ENCODE measurements around the gene RETN.
A peak's percentile ranks its signal among the peaks of the same experiment; 100 is the strongest.
"Not testable (repeated sequence)": the region's sequence is repeated elsewhere in the genome, so short reads cannot be mapped to it uniquely, and the experiment has no call there.

The RETN gene

DNA sequence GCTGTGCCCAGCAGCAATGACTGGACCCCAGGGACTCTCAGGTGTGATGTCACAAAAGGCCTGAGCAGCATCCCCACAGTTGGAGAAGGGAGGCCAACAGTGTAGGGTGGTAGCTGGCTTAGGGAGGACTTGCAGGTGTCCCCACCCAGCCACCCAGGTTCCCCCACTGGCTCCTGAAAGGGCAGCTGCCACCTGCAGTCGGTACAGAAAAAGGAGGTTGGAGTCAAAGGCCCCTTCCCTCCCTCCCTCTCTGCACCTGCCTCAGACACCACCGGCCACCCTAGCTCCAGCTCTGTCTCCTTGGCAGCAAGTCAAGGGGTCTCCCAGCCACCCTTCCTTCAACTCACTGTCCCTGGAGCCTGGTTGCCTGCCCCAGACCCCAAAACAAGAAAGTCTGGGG lies 35.2 kb upstream of the RETN start, which contains the start of gene PCP2:
TSS of gene PCP2 (minus strand) at position 22 of the 400 bp plus-strand sequence. CDS start 262 bp downstream, outside the sequence.
- Mint-ChIP-seq H3K27me3 (no peaks in the 10 kb centered on the region), H3K4me1 (peaks cover 43% of the 10 kb centered on the region), H3K36me3 (peaks cover 7% of the 10 kb centered on the region), H3K27ac (no peak within 1 kb of the TSS), H3K9me3 (no peaks in the 10 kb centered on the region), H3K4me3 (no peak within 1 kb of the TSS)

DNA sequence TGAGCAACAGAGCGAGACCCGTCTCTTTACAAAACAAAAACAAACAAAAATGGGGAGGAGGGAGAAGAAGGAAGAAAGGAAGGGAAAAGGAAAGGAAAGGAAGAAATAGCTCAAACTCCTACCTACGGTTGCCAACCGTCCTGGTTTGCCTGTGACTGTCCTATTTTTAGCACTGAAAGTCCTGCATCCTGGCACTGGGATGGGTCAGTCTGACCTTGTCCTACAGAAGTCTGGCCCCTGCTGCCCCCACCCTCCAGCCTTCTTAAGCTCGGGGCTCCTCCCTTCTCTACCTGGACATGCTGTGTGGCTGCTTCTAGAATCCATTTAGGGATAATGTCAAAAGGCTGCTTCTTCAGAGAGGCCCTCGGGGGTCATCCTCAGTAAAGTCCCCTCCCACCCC lies 33.2 kb upstream of the RETN start:
- H3K36me3 Mint-ChIP-seq, result no peaks in the 10 kb centered on the region
- no peaks in the 10 kb centered on the region for H3K9me3 Mint-ChIP-seq
- peaks cover 40% of the 10 kb centered on the region for H3K4me1 Mint-ChIP-seq
- H3K27me3 Mint-ChIP-seq, result no peaks in the 10 kb centered on the region
- peak overlapping the region; percentile 79 for H3K4me3 Mint-ChIP-seq
- H3K27ac Mint-ChIP-seq, result no peak overlapping the region

DNA sequence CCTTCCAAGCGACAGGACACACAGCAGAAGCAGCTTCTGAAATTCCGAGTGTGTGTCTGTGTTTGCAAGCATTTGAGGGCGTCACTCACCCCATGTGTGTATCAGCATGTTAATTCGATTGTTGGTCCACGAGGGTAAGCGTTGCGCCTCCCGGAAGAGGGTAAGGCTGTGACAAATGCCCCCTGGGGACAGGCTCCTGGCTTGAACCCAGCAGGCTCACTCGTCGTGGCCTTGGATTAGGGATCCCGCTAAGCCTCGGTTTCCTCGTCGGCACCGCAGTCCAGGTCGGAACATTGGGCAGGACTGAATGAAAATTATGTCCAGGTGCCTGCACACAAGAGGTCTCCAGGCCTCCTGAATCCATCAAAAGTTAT lies 32.5 kb upstream of the RETN start:
- peaks cover 36% of the 10 kb centered on the region for H3K4me1 Mint-ChIP-seq
- no peaks in the 10 kb centered on the region for H3K9me3 Mint-ChIP-seq
- H3K4me3 Mint-ChIP-seq, result peak overlapping the region; percentile 83
- H3K27me3 Mint-ChIP-seq, result no peaks in the 10 kb centered on the region
- no peak overlapping the region for H3K27ac Mint-ChIP-seq
- H3K36me3 Mint-ChIP-seq, result no peaks in the 10 kb centered on the region

DNA sequence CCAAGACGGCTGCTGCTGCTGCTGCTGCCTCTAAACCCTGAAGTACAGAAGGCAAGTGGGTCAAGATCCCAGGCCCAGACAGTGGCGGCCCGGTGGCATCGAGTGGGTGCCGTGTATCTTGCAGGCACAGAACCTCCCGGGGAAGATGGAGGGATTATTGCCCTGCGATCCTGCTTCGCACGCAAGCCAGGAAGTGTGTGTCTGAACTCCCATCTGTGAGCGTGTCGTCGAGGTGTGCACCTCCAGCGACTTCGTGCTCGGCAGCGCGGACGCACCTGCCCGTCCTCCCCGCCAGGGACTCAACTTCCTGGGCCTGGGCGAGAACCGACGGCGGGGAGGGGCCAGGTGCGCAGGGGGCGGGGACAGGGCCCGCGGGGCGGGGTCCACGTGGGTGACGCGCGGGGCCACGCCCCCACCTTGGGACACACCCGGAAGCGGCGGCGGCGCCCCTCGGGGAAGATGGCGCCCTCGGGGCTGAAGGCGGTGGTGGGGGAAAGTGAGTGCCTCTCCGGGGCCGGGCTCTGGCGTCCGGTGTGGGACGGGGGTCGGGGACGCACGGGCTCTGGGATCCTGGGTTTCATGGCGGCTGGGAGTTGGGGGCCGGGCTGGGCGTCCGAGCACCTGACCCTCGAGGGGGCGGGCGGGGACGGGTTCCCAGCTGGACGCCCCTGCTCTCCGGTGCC lies 32.0 kb upstream of the RETN start, which contains the start of gene STXBP2:
TSS of gene STXBP2 (plus strand) at position 420 of the 683 bp plus-strand sequence. CDS start at position 460, 40 bp downstream.
- peak within 1 kb of the TSS; percentile 74 for H3K27ac Mint-ChIP-seq
- H3K36me3 Mint-ChIP-seq, result no peaks in the 10 kb centered on the region
- H3K9me3 Mint-ChIP-seq, result no peaks in the 10 kb centered on the region
- no peaks in the 10 kb centered on the region for H3K27me3 Mint-ChIP-seq
- H3K4me3 Mint-ChIP-seq, result peak within 1 kb of the TSS; percentile 83
- H3K4me1 Mint-ChIP-seq, result peaks cover 36% of the 10 kb centered on the region

DNA sequence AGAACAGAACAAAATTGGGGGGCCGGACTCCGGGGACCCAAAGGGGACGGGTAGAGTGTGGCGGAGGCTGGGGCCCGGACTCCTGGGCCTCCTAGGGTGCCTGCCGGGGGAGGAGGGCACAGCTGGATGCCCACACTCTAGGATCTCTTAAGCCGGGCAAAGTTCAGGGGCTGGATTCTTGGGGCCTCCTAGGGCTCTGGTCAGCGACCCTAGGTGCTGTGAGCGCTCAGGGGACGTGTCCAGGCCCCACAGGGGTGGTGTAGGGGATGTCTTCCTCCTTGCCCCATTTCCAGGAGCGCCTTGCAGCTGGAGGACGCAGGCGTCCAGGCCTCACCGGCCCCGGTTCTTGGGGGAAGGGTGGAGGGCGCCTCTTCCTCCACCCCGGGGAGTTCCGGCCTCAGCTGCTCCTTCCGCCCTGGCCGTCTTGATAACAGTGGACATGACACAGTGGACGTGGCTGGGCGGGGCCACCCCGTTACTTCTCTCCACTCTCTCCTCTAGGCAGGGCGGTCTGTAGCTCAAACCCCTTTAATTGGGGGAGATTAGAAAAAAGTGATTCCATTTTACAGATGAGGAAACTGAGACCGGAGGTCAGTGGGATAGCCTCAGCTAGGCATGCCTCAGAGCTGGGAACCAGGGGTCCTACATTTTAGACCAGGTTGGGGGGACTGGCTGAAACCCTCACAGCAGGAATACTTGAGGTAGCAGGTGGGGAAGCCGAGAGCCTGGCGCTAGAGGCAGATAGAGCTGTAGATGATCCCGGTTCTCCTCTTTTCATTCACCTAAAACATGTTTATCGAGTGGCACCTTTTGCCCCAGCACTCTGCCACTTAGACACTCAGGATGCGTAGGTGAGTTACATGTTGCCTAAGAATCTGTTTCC lies 31.2 kb upstream of the RETN start:
- H3K27me3 Mint-ChIP-seq, result no peaks in the 10 kb centered on the region
- peak overlapping the region; percentile 83 for H3K4me3 Mint-ChIP-seq
- H3K4me1 Mint-ChIP-seq, result peaks cover 36% of the 10 kb centered on the region
- no peaks in the 10 kb centered on the region for H3K9me3 Mint-ChIP-seq
- H3K27ac Mint-ChIP-seq, result peak overlapping the region; percentile 51
- H3K36me3 Mint-ChIP-seq, result no peaks in the 10 kb centered on the region

DNA sequence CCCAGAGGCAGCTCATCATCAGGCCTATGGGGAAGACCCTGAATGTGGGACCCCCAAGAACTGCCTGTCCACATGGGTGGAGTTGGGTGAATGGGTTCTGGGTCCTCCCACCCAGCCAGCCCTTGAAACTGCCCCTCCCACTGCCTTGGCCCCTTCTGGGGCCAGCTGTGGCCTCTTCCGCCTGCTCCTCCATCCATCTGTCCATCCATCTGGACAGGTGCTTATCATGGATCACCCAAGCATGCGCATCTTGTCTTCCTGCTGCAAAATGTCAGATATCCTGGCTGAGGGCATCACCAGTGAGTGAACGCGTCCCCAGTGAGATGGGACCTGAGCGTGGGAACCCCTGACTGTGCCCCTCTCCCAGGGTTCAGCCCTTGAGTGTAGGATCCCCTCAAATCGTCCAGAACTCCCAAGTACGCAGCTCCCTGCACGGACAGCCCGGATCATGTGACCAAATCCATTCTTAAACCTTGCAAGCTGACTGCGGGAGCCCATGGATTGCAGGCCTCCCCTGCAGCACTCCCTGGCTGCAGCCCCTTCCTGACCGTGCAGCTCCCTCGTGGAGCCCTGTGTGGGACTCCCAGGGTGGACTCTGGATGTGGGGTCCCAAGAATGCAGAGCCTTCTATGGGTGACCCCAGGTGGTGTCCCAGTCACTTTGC lies 29.9 kb upstream of the RETN start:
- H3K27ac Mint-ChIP-seq, result no peak overlapping the region
- peaks cover 36% of the 10 kb centered on the region for H3K4me1 Mint-ChIP-seq
- no peak overlapping the region for H3K4me3 Mint-ChIP-seq
- no peaks in the 10 kb centered on the region for H3K36me3 Mint-ChIP-seq
- H3K27me3 Mint-ChIP-seq, result no peaks in the 10 kb centered on the region
- no peaks in the 10 kb centered on the region for H3K9me3 Mint-ChIP-seq

DNA sequence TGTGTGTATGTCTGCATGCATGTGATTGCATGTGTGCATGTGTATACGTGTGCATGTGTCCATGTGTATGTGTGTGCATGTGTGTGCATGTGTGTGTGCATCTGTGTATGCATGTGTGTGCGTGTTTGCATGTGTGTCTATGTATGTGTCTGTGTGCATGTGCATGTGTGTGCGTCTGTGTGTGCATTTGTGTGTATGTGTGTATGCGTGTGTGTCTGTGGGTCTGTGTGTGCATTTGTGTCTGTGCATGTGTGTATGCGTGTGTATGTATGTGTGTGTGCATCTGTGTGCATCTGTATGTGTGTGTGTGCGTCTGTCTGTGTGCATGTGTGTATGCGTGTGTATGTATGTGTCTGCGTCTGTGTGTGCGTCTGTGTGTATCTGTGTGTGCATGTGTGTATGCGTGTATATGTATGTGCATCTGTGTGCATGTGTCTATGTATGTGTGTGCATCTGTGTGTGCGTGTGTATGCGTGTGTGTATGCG lies 28.9 kb upstream of the RETN start:
- H3K4me1 Mint-ChIP-seq, result peaks cover 36% of the 10 kb centered on the region
- no peaks in the 10 kb centered on the region for H3K9me3 Mint-ChIP-seq
- H3K4me3 Mint-ChIP-seq, result peak overlapping the region; percentile 0
- H3K27ac Mint-ChIP-seq, result no peak overlapping the region
- H3K36me3 Mint-ChIP-seq, result no peaks in the 10 kb centered on the region
- H3K27me3 Mint-ChIP-seq, result no peaks in the 10 kb centered on the region

DNA sequence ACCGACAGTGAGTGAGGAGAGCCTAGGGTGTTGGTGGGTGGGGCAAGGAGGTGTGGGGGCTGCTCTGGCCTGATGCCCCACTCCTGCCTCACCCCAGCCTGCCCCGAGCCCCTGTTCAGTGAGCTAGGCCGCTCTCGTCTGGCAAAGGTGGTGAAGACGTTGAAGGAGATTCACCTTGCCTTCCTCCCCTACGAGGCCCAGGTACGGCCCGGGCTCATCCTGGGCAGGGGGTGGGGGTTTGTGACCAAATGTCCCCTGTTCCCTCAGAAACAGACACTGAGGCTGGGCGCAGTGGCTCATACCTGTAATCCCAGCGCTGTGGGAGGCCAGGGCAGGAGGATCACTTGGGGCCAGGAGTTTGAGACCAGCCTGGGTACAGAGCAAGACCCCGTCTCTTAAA lies 28.0 kb upstream of the RETN start:
- no peaks in the 10 kb centered on the region for H3K27me3 Mint-ChIP-seq
- H3K36me3 Mint-ChIP-seq, result peaks cover 1% of the 10 kb centered on the region
- no peaks in the 10 kb centered on the region for H3K9me3 Mint-ChIP-seq
- H3K4me3 Mint-ChIP-seq, result no peak overlapping the region
- H3K27ac Mint-ChIP-seq, result no peak overlapping the region
- peaks cover 33% of the 10 kb centered on the region for H3K4me1 Mint-ChIP-seq

DNA sequence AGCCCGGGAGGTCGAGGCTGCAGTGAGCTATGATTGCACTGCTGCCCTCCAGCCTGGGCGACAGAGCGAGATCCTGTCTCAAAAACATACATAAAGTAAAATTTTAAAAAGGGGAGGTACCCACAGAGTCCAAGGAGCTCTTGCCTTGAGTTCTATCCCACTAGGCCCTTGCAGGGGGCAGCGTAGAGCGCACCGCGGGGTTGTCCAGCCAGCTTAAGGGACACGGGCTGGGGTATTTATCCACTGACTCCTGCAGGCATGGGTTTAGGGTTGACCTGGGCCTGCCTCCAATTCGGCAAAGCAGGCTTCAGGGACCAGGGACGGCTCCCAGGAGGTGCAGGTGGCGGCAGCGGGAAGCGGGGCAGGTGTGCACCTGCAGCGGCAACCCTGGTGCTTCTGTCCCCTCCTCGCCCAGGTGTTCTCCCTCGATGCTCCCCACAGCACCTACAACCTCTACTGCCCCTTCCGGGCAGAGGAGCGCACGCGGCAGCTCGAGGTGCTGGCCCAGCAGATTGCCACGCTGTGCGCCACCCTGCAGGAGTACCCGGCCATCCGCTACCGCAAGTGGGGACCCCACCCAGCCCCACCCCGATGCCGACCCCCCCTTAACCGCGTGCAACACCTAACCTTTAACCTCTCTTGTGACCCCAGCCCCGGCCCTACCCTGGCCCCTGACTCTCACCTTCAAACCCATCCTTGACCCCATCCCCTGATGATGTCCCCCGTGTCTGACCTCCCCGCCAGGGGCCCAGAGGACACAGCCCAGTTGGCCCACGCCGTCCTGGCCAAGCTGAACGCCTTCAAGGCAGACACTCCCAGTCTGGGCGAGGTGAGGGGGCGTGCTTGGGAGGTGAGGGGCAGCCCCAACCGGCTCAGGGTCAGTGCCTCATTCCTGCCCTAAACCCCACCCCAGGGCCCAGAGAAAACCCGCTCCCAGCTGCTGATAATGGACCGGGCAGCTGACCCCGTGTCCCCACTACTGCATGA lies 27.3 kb upstream of the RETN start:
- Mint-ChIP-seq H3K27me3 (no peaks in the 10 kb centered on the region), H3K36me3 (peaks cover 2% of the 10 kb centered on the region), H3K4me1 (peaks cover 31% of the 10 kb centered on the region), H3K4me3 (no peak overlapping the region), H3K27ac (no peak overlapping the region), H3K9me3 (no peaks in the 10 kb centered on the region)

DNA sequence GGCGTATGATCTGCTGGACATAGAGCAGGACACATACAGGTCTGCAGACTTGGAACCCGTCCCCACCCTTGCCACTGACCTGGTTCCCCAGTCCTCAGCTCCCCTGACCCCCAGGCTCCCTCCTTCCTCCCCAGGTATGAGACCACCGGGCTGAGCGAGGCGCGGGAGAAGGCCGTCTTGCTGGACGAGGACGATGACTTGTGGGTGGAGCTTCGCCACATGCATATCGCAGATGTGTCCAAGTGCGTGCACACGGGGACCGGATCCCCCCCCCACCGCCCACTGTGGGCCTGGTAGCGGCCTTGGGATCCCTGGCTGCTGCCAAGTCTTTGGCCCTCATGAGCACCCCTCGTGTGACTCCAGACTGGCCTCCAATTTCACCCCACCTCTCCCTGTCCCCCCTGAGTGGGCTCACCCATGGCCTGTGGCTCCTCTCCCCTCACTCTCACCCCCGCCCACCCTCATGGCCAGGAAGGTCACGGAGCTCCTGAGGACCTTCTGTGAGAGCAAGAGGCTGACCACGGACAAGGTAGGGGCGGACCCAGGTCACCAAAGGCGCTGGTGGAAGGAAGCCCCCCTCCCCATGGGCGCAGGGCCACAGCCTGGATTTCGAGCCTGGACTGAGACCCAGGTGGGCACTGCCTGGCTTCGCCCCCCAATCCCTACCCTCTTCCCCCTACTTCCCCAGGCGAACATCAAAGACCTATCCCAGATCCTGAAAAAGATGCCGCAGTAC lies 26.4 kb upstream of the RETN start:
- peaks cover 28% of the 10 kb centered on the region for H3K4me1 Mint-ChIP-seq
- H3K36me3 Mint-ChIP-seq, result peaks cover 2% of the 10 kb centered on the region

DNA sequence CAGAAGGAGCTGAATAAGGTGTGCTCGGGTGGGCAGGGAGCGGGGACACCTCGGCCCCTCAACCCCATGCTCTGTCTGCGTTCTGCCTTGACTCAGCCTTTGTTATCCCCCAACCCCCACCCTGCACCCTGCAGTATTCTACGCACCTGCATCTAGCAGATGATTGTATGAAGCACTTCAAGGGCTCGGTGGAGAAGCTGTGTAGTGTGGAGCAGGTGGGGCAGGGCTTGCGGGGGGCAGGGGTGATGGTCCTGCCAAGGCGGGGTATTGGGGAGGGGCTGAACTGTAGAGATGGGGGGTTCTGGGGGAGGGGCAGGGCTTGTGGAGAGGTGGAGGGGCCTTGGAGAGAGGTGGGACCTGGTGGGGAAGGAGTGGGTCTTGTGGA lies 25.8 kb upstream of the RETN start:
- H3K4me3 Mint-ChIP-seq, result no peak overlapping the region
- peaks cover 22% of the 10 kb centered on the region for H3K4me1 Mint-ChIP-seq
- no peaks in the 10 kb centered on the region for H3K27me3 Mint-ChIP-seq
- peaks cover 4% of the 10 kb centered on the region for H3K36me3 Mint-ChIP-seq
- H3K27ac Mint-ChIP-seq, result no peak overlapping the region
- H3K9me3 Mint-ChIP-seq, result no peaks in the 10 kb centered on the region

More for the DNA sequence above, 26.4 kb upstream of the RETN start:
- Mint-ChIP-seq H3K27me3 (no peaks in the 10 kb centered on the region), H3K4me3 (no peak overlapping the region), H3K9me3 (no peaks in the 10 kb centered on the region), H3K27ac (no peak overlapping the region)

DNA sequence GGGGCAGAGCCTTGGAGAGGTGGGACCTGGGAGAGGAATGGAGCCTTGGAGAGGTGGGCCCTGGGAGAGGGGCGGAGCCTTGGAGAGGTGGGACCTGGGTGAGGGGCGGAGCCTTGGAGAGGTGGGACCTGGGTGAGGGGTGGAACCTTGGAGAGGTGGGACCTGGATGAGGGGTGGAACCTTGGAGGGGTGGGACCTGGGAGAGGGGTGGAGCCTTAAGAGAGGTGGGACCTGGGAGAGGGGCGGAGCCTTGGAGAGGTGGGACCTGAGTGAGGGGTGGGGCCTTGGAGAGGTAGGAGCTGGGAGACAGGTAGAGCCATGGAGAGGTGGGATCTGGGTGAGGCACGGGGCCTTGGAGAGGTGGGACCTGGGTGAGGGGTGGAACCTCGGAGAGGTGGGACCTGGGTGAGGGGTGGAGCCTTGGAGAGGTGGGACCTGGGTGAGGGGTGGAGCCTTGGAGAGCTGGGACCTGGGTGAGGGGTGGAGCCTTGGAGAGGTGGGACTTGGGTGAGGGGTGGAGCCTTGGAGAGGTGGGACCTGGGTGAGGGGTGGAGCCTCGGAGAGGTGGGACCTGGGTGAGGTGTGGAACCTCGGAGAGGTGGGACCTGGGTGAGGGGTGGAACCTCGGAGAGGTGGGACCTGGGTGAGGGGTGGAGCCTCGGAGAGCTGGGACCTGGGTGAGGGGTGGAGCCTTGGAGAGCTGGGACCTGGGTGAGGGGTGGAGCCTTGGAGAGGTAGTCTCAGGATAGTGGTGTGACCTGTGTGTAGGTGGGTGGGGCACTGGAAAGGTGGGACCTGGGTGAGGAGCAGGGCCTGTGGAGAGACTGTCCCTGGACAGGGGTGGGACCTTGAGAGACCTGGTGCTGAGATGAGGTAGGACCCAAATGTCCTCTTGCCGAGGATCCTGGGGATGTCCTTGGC lies 25.0 kb upstream of the RETN start:
- H3K36me3 Mint-ChIP-seq, H3K27me3 Mint-ChIP-seq, H3K27ac Mint-ChIP-seq, H3K4me3 Mint-ChIP-seq, H3K9me3 Mint-ChIP-seq: not testable (repeated sequence)
- H3K4me1 Mint-ChIP-seq, result peaks cover 14% of the 10 kb centered on the region

DNA sequence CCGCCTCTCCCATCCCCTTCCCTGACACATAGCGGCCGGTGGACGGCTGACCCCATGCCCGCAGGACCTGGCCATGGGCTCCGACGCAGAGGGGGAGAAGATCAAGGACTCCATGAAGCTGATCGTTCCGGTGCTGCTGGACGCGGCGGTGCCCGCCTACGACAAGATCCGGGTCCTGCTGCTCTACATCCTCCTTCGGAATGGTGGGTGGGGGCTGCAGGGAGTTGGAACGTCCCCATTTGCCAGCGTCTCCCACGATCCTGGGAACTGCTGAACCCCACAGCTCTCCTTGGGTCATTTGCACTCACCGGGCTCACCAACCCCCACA lies 24.3 kb upstream of the RETN start:
- H3K36me3 Mint-ChIP-seq, result peaks cover 4% of the 10 kb centered on the region
- no peaks in the 10 kb centered on the region for H3K27me3 Mint-ChIP-seq
- peaks cover 9% of the 10 kb centered on the region for H3K4me1 Mint-ChIP-seq
- H3K9me3 Mint-ChIP-seq, result no peaks in the 10 kb centered on the region
- no peak overlapping the region for H3K4me3 Mint-ChIP-seq
- H3K27ac Mint-ChIP-seq, result no peak overlapping the region

Data from activated naive CD4-positive, alpha-beta T cell treated with anti-CD3 and anti-CD28 coated beads, Interleukin-2, amount 50 U/mL, for 24 hours (primary cell).